GM23338 (cell line): Measurements from ENCODE around the gene UPK1A. TPM values are rescaled to one million over a fixed set of nuclear protein-coding genes. Genes with fewer than 3 reads are reported as not detected.

Experiments used
- ATAC-seq: fragments of 200-7000 bp; cut with Tn5 transposase; 3 replicates; pipeline ENCODE4 v1.9.1; 2020
- DNase-seq: peaks from one replicate; pipeline ENCODE4 v3.0.0-alpha.2; 2015; ENCODE audit warnings: low spot score
- H2AFZ ChIP-seq: fragments of 200-600 bp; sonication (generic); 2 replicates; pipeline ENCODE4 v1.8.0; 2016; ENCODE audit warnings: antibody characterized with exemption, mild to moderate bottlenecking, moderate library complexity
- H3F3A ChIP-seq: fragments of 200-600 bp; sonication (generic); replicated peaks from 2 replicates; pipeline ENCODE4 v1.8.0; 2017; ENCODE audit warnings: antibody characterized with exemption, mixed run types, low read depth
- H3K27ac ChIP-seq: fragments of 200-600 bp; sonication (generic); 2 replicates; pipeline ENCODE4 v1.6.1; 2016; ENCODE audit warnings: low read depth
- H3K27me3 ChIP-seq: fragments of 200-600 bp; sonication (generic); 2 replicates; pipeline ENCODE4 v1.8.0; 2016; ENCODE audit warnings: mild to moderate bottlenecking, mixed run types, moderate library complexity; ENCODE audit not compliant: insufficient read depth
- H3K36me3 ChIP-seq: fragments of 200-600 bp; sonication (generic); 2 replicates; pipeline ENCODE4 v1.8.0; 2016; ENCODE audit warnings: mild to moderate bottlenecking; ENCODE audit not compliant: insufficient read depth
- H3K4me1 ChIP-seq: fragments of 200-600 bp; sonication (generic); 2 replicates; pipeline ENCODE4 v1.8.0; 2016; ENCODE audit warnings: mild to moderate bottlenecking, moderate library complexity; ENCODE audit not compliant: insufficient read depth
- H3K4me2 ChIP-seq: fragments of 200-600 bp; sonication (generic); 2 replicates; pipeline ENCODE4 v1.7.1; 2017; ENCODE audit warnings: mixed run types
- H3K4me3 ChIP-seq: fragments of 200-600 bp; sonication (generic); 2 replicates; pipeline ENCODE4 v1.6.1; 2016; ENCODE audit warnings: mixed run types
- H3K79me2 ChIP-seq: fragments of 200-600 bp; sonication (generic); replicated peaks from 2 replicates; pipeline ENCODE4 v1.8.0; 2017; ENCODE audit warnings: mild to moderate bottlenecking; ENCODE audit not compliant: insufficient read depth
- H3K9me2 ChIP-seq: fragments of 200-600 bp; sonication (generic); 2 replicates; pipeline ENCODE4 v1.8.0; 2017; ENCODE audit not compliant: insufficient read depth
- H4K20me1 ChIP-seq: fragments of 200-600 bp; sonication (generic); replicated peaks from 2 replicates; pipeline ENCODE4 v1.8.0; 2017; ENCODE audit warnings: mild to moderate bottlenecking; ENCODE audit not compliant: insufficient read depth
- H3K27ac Mint-ChIP-seq: 2 replicates; pipeline ENCODE4 v1.8.0; 2020; ENCODE audit warnings: inconsistent platforms, mild to moderate bottlenecking, moderate library complexity, mixed read lengths
- H3K27me3 Mint-ChIP-seq: 3 replicates; pipeline ENCODE4 v1.8.0; 2022; ENCODE audit warnings: low read depth, mild to moderate bottlenecking, moderate library complexity, mixed read lengths, inconsistent platforms; ENCODE audit not compliant: insufficient read depth, poor library complexity
- H3K36me3 Mint-ChIP-seq: 3 replicates; pipeline ENCODE4 v1.8.0; 2021; ENCODE audit warnings: low read depth, mild to moderate bottlenecking, inconsistent platforms, moderate library complexity, mixed read lengths
- H3K4me1 Mint-ChIP-seq: 3 replicates; pipeline ENCODE4 v1.8.0; 2020; ENCODE audit warnings: mild to moderate bottlenecking, inconsistent platforms, mixed read lengths
- H3K4me3 Mint-ChIP-seq: 3 replicates; pipeline ENCODE4 v1.8.0; 2021; ENCODE audit warnings: moderate library complexity, mild to moderate bottlenecking, inconsistent platforms, mixed read lengths
- H3K9me3 Mint-ChIP-seq: 3 replicates; pipeline ENCODE4 v1.8.0; 2020; ENCODE audit warnings: moderate library complexity, mild to moderate bottlenecking, inconsistent platforms, mixed read lengths
- EZH2 ChIP-seq: fragments of 200-600 bp; sonication (generic); IDR thresholded peaks from one replicate; pipeline ENCODE4 v1.8.0; 2017; ENCODE audit warnings: antibody characterized with exemption, mild to moderate bottlenecking, low read depth; ENCODE audit not compliant: unreplicated experiment
- POLR2AphosphoS5 ChIP-seq: IDR thresholded peaks from 2 replicates; pipeline ENCODE4 v1.6.1; 2016; ENCODE audit warnings: antibody characterized with exemption, low read depth
- STAT1 ChIP-seq: IDR thresholded peaks from one replicate; pipeline ENCODE4 v1.6.1; 2016; ENCODE audit warnings: antibody characterized with exemption; ENCODE audit not compliant: unreplicated experiment
- ZNF331 ChIP-seq: fragments of 250-450 bp; sonication (Bioruptor Pico); IDR thresholded peaks from 2 replicates; pipeline ENCODE4 v1.5.0; 2020; ENCODE audit warnings: low read depth, mild to moderate bottlenecking, moderate library complexity
- polyA plus RNA-seq: library from polyadenylated mRNA; unstranded; fragments of >200 nt; fragmentation: Nextera tagmentation; extraction: Ambion mirVana; gene quantifications from 2 replicates; pipeline ENCODE4 v1.2.1, GENCODE V29; 2016
- total RNA-seq: library from RNA; depleted of rRNA; stranded (reverse); fragments of >200 nt; shearing (Covaris generic); gene quantifications from 2 replicates; pipeline ENCODE4 v1.2.3, GENCODE V29; 2014
- TF ChIP-seq, protein P1 (sequence below): fragments of 250-450 bp; sonication (Bioruptor Pico); IDR thresholded peaks from 2 replicates; pipeline ENCODE4 v1.5.0; 2020; ENCODE audit warnings: mild to moderate bottlenecking, moderate library complexity
- TF ChIP-seq, protein P2 (sequence below), 2 experiments: fragments of 200-600 bp in 1 of 2; sonication (generic) in 1 of 2; conservative IDR thresholded peaks; 2 replicates each; pipeline versions ENCODE4 v1.5.1 to v1.6.1; 2016 to 2017; ENCODE audit warnings: antibody characterized with exemption in 2 of 2, low read depth in 2 of 2, mild to moderate bottlenecking in 2 of 2, moderate library complexity in 1 of 2
- TF ChIP-seq, protein P3 (sequence below): IDR thresholded peaks from 2 replicates; pipeline ENCODE4 v1.6.1; 2016; ENCODE audit warnings: antibody characterized with exemption

UPK1A gene
- total and polyA plus RNA-seq, 2 experiments from 2014 or later: 0.42 to 1.5 TPM

DNA sequence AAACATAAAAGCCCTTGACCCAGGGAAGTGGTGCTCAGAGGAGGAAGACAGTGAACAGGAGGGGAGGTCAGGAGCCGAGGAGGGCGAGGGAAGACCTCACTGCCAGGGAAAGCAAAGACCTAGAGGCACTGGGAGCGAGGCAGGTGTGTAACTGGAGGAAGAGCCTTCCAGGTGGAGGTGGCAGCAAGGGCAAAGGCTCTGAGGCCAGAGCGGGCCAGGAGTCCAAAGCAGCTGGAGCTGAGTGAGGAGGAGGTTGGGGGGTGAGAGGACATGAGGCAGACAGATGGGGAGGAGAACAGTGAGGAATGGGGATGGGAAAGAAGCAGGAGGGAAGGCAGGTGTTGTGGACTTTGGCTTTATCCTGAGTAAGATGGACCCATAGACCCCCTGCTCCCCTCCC lies 3.7 kb downstream of the UPK1A start (continued):
- TF ChIP-seq, protein P1, sequence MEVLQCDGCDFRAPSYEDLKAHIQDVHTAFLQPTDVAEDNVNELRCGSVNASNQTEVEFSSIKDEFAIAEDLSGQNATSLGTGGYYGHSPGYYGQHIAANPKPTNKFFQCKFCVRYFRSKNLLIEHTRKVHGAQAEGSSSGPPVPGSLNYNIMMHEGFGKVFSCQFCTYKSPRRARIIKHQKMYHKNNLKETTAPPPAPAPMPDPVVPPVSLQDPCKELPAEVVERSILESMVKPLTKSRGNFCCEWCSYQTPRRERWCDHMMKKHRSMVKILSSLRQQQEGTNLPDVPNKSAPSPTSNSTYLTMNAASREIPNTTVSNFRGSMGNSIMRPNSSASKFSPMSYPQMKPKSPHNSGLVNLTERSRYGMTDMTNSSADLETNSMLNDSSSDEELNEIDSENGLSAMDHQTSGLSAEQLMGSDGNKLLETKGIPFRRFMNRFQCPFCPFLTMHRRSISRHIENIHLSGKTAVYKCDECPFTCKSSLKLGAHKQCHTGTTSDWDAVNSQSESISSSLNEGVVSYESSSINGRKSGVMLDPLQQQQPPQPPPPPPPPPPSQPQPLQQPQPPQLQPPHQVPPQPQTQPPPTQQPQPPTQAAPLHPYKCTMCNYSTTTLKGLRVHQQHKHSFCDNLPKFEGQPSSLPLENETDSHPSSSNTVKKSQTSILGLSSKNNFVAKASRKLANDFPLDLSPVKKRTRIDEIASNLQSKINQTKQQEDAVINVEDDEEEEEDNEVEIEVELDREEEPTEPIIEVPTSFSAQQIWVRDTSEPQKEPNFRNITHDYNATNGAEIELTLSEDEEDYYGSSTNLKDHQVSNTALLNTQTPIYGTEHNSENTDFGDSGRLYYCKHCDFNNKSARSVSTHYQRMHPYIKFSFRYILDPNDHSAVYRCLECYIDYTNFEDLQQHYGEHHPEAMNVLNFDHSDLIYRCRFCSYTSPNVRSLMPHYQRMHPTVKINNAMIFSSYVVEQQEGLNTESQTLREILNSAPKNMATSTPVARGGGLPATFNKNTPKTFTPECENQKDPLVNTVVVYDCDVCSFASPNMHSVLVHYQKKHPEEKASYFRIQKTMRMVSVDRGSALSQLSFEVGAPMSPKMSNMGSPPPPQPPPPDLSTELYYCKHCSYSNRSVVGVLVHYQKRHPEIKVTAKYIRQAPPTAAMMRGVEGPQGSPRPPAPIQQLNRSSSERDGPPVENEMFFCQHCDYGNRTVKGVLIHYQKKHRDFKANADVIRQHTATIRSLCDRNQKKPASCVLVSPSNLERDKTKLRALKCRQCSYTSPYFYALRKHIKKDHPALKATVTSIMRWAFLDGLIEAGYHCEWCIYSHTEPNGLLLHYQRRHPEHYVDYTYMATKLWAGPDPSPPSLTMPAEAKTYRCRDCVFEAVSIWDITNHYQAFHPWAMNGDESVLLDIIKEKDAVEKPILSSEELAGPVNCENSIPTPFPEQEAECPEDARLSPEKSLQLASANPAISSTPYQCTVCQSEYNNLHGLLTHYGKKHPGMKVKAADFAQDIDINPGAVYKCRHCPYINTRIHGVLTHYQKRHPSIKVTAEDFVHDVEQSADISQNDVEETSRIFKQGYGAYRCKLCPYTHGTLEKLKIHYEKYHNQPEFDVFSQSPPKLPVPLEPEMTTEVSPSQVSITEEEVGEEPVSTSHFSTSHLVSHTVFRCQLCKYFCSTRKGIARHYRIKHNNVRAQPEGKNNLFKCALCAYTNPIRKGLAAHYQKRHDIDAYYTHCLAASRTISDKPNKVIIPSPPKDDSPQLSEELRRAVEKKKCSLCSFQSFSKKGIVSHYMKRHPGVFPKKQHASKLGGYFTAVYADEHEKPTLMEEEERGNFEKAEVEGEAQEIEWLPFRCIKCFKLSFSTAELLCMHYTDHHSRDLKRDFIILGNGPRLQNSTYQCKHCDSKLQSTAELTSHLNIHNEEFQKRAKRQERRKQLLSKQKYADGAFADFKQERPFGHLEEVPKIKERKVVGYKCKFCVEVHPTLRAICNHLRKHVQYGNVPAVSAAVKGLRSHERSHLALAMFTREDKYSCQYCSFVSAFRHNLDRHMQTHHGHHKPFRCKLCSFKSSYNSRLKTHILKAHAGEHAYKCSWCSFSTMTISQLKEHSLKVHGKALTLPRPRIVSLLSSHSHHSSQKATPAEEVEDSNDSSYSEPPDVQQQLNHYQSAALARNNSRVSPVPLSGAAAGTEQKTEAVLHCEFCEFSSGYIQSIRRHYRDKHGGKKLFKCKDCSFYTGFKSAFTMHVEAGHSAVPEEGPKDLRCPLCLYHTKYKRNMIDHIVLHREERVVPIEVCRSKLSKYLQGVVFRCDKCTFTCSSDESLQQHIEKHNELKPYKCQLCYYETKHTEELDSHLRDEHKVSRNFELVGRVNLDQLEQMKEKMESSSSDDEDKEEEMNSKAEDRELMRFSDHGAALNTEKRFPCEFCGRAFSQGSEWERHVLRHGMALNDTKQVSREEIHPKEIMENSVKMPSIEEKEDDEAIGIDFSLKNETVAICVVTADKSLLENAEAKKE: no peak
- no peak for TF ChIP-seq ZNF331 (CRISPR knock-in tag)
- no peak for TF ChIP-seq POLR2AphosphoS5
- TF ChIP-seq, protein P2, sequence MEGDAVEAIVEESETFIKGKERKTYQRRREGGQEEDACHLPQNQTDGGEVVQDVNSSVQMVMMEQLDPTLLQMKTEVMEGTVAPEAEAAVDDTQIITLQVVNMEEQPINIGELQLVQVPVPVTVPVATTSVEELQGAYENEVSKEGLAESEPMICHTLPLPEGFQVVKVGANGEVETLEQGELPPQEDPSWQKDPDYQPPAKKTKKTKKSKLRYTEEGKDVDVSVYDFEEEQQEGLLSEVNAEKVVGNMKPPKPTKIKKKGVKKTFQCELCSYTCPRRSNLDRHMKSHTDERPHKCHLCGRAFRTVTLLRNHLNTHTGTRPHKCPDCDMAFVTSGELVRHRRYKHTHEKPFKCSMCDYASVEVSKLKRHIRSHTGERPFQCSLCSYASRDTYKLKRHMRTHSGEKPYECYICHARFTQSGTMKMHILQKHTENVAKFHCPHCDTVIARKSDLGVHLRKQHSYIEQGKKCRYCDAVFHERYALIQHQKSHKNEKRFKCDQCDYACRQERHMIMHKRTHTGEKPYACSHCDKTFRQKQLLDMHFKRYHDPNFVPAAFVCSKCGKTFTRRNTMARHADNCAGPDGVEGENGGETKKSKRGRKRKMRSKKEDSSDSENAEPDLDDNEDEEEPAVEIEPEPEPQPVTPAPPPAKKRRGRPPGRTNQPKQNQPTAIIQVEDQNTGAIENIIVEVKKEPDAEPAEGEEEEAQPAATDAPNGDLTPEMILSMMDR (conservative IDR thresholded peaks at IDR 0.05; ENCODE audit: low read depth in 2 of 2): no peak
- TF ChIP-seq STAT1: no peak
- no peak for TF ChIP-seq EZH2

DNA sequence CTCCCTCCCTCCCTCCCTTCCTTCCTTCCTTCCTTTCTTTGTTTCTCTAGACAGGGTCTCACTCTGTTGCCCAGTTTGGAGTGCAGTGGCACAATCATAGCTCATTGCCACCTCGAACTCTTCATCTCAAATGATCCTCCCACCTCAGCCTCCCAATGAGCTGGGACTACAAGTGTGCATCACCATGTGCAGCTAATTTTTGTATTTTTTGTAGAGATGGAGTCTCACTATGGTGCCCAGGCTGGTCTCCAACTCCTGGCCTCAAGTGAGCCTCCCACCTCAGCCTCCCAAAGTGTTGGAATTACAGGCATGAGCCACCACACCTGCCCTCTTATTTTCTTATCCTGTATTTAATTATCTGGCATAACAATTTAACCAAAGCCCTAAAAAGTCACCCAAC lies 4.4 kb downstream of the UPK1A start:
- Histone ChIP-seq H4K20me1 (no peaks in the 10 kb centered on the region), H3K4me2 (no peak overlapping the region), H3K9me2 (no peaks in the 10 kb centered on the region), H3F3A (0 out of 2 replicates have a peak, but pooled peaks cover 3% of the 10 kb centered on the region), H3K4me1 (no peaks in the 10 kb centered on the region; the same call in 1 of the 2 replicates), H3K4me3 (no peak overlapping the region), H3K27me3 (no peaks in the 10 kb centered on the region), H3K27ac (no peak overlapping the region), H2AFZ (no peak overlapping the region), H3K79me2 (no peaks in the 10 kb centered on the region), H3K36me3 (no peaks in the 10 kb centered on the region)
- H3K9me3 Mint-ChIP-seq: no peaks in the 10 kb centered on the region; the same call in 2 of the 3 replicates
- ATAC-seq (no peak), DNase-seq (no peak)
- H3K4me3 Mint-ChIP-seq: no peak overlapping the region
- peaks cover 6% of the 10 kb centered on the region; the same call in 2 of the 3 replicates for H3K4me1 Mint-ChIP-seq
- no peaks in the 10 kb centered on the region for H3K36me3 Mint-ChIP-seq
- no peak overlapping the region for H3K27ac Mint-ChIP-seq
- peaks cover 12% of the 10 kb centered on the region for H3K27me3 Mint-ChIP-seq
- TF ChIP-seq, protein P1: no peak
- TF ChIP-seq, protein P3, sequence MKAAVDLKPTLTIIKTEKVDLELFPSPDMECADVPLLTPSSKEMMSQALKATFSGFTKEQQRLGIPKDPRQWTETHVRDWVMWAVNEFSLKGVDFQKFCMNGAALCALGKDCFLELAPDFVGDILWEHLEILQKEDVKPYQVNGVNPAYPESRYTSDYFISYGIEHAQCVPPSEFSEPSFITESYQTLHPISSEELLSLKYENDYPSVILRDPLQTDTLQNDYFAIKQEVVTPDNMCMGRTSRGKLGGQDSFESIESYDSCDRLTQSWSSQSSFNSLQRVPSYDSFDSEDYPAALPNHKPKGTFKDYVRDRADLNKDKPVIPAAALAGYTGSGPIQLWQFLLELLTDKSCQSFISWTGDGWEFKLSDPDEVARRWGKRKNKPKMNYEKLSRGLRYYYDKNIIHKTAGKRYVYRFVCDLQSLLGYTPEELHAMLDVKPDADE: no peak
